GM10847 (cell line): ENCODE measurements around the gene ABCB9.

ENCODE experiments used
- POLR2A ChIP-seq: IDR thresholded peaks from 2 replicates; pipeline ENCODE4 v1.6.1; 2011; ENCODE audit not compliant: insufficient read length; ENCODE audit errors: extremely low read depth

The ABCB9 gene

DNA sequence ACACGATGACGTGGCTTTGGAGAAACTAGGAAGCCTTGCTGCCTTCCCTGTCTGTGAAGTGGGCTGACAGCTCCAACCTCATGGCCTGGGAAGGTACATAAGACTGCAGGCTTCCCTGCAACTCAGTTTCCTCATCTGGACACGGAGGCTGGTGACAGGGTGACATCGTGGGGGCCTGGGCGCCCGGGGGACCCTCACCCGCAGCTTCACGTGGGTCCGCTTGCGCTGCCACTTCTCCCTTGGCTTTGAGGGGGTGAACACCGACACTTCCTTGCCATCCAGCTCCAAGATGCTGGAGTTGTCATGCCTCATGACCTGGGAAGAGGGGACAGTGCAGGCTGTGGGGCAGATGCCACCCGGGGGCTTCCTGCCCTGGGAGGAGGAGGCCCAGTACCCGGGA is 21.8 kb upstream of the ABCB9 start:
- TF ChIP-seq POLR2A: no peak

DNA sequence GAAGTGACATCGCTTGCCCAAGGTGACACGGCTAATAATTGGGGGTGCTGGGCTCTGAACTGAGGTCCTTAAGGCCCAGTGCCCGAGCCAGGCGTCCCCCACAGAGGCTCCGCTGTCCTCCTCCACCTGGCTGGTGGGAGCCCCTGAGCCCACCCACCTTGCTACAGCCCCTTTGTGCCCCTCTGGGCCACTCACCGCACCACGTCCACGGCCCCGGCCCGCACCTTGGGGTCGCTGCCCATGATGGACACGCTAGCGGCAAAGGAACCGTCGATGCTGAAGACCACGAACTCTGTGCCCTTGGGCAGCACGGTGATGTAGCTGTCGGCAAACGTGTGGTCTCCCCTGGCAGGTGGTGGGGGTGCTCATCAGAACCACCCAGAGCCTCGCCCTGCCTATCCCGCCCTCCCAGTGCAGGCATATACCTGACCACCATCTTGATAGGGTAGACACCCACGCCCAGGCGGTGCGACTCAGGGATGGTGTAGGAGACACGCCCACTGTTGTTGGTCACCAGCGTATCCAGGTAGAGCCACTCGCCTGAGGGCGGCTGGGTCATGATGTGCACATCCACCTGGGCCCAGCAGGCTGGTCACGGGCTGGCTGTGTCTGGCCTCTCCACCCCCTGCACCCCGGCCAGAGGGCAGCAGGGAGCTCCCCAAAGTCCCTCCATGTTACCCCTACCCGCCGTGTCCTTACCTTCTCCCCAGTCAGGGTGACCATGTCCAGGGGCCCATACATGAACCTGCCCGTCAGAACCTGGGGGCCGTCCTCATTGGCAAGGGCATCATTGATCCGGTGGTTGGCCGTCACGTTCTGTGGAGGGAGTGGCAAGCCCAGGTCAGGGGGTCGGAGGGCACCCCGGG is 21.1 kb upstream of the ABCB9 start:
- TF ChIP-seq POLR2A: no peak

DNA sequence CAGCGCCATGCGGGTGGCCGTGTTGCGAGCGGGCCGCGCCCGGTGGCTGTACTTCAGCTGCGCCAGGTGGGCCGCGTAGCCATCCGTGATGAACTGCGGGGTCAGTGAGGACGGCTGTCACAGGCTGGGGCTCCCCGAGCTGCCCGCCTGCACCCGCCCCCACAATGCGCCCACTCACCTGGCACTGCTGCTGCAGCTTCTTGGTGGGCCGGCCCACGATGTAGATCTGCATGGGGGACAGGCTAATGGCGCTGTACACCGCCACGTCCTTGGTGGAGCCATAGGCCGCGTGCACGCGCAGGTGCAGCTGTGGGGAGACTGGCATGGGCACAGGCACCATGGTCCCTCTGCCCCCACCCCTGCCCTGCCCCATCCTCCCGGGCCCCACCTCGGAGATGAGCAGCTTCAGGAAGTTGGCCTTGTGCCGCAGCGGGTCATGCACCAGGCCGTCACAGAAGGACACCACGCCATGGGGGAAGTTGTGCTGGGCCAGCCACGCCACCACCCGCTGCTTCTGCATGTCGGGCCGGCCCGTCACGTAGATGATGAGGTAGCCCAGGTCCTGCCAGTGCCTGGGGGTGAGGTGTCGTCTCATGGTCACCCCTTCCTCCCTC is 20.1 kb upstream of the ABCB9 start:
- TF ChIP-seq POLR2A: no peak

DNA sequence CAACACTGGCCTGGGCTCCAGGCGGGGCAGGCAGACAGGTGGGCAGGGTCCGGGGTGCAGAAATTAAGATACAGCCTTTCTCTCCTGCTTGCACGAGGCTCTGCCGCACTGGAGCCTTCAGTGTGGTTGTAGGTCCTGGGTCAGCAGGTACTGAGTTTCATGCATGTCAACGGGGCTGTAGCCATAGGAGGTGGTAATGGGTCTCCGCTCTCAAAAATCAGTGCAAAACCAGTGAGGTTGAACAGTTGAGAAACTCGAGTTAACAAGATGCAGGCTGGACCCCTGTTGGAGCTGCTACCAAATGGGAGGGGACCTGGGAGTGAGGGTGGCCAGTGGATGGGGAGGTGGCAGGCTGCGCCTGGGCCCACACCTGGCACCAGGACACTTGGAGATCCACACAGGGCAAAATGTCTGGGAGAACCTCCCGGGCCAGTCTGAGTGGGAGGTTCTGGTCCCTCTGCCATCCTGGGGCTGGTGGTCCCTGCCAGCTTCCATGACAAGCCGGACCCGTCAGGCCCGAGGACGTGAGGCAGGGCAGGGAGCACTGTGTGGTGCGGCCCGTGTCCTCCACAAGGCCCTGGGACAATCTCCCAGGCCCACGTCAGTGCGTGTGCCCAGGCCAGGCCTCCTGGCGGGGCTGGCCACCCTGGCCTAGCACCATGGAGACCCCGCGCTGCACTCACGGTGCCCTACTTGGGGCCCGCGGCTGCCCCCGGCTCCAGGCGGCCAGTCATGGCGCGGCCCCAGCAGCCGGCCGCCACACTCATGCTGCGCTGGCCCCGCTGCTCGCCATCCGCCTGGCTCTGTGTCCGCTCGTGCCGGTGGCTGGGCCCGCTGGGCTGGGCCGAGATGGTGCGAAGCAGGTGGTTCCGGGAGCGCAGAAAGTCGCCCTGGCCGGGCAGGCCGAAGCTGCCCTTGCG is 19.3 kb upstream of the ABCB9 start:
- no peak for TF ChIP-seq POLR2A

DNA sequence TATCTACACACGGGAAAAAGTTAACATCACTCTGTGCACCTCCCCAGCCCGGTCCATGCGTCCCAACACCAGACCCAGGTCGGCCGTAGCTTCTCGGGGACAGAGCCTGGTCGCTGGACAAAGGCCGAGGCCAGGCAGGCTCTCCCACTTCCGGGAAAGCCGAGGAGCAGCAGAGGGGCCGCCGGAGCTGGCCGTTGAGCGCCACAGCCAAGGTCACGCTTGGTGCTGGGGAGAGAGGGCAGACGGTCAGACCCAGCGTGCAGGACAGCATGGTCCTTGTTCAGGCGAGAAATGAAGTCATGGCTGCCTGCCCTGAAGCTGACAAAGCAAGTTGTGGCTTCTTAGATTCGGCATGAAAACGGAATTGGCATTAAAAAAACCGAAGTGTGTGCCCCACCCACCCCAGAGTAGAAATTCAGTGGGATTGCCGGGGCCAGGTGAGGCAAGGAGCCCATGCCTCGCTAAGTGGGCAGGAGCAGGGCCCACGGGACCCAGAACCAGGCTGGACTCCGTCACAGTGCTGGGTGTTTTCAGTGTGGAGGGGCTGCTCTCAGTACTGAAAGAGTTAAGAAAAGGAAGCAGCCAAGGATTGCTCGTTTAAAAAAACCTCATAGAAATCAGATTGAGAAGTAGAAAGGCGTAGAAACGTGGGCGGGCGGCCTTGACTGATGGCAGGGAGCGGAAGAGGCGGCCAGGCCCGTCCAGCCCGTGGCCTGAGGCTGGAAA is 18.5 kb upstream of the ABCB9 start:
- TF ChIP-seq POLR2A: no peak

DNA sequence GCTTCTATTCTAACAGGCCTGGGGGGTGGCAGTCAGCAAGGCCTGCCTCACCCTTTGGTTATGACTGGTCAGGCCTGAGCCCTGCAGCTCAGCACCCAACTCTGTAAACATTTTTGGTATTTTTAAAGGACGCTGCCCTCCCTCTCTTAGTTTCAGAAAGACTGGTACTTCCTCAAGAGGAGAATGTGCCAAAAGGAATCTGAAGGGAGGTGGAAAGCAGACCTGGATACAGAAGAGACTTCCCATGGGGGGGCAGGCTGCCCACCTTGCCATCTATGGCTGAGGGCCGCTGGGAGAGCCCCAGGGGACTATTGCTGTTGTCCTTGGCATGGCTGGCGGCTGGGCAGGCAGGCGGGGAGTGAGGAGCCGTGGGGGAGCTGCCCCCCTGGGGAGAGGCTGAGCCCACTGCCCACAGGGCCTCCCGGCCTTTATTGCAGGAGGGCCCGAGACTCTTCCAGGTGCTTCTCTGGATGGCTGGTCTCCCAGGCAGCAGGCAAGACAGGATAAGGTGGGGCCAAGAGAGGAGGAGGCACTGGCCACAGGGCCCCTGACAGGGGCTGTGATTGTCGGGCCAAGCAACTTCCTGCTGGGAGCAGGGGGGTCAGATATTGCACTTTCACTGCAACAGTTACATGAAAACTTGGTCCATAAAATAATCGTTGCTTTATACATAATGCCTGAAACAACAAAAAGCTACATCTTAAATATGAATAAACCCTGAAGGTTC is 17.7 kb upstream of the ABCB9 start:
- no peak for TF ChIP-seq POLR2A

DNA sequence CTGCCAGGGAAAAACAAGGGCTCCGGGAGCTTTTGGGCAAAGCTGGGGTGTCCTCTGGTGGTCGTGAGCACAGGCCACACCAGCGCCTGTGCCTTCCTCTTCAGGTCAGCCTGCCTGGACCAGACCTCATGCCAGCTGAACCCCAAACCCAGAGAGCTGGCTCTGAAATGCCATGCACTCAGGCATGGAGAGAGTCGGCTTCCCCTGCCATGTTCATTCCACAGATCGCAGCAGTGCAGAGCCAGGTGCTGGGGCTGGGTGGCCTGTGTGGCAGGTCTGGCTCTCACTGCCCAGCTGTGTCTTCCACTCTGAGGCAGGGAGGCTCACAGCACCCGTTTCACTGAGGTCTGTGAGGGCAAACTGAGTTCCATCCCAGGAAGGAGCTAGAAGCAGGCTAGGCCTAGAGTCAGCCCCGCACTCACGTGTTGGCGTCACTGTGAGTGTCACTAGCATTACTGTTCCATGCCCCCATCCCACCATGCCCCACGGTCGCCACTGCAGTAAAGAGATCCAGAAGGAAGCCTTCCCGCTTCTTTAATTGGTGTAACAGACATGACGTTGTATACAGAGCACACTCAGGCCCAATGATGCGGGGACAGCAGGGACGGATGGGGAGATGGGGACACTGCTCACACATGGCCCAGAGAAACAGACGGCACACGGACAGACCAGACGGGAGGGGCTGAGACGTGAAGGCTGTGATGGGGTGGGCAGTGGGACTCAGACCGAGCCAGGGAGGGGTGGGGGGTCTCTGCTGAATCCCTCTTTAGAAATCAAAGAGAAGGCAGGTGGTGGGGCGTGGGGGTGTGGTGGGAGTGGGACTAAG is 16.9 kb upstream of the ABCB9 start:
- TF ChIP-seq POLR2A: no peak

DNA sequence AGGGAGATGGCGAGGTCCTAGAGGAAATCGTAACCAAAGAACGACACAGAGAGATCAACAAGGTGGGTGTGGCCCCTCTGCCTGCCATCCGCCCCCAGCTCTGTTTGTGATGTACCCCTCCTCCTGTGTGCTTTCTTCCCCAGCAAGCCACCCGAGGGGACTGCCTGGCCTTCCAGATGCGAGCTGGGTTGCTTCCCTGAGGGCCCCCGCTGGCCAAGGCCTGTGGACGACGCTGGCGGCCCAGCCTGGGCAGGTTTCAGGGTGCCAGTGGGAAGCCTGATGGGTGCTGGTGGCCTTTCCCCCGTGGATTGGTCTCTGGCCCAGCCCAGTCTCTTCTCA is 16.2 kb upstream of the ABCB9 start:
- no peak for TF ChIP-seq POLR2A

DNA sequence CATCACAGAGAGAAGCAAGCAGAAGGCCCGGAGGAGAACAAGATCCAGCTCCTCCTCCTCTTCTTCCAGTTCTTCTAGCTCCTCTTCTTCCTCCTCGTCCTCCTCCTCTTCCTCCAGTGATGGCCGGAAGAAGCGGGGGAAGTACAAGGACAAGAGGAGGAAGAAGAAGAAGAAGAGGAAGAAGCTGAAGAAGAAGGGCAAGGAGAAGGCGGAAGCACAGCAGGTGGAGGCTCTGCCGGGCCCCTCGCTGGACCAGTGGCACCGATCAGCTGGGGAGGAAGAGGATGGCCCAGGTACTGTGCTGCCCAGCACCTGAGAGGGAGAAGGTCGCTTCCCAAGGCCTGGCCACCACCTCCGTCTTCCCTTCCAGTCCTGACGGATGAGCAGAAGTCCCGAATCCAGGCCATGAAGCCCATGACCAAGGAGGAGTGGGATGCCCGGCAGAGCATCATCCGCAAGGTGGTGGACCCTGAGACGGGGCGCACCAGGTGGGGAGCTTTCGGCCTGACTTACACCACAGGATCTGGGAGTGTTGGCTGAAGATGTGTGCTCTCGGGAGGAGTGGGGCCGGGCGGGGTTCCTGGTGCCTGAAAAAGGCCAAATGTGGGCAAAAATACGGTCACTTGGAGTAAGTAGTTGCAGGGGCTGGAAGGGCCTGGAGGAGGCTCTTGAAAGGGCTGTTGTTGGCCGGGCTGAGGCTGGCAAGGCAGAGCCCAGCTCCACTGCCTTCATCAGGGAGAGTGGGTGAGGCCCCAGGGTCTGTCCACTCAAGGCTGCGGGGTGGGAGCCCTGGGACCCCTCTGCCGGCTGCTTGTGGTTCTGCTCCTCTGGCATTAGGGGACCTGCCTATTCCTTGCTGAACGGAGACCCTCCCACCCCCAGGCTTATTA is 15.6 kb upstream of the ABCB9 start:
- no peak for TF ChIP-seq POLR2A

DNA sequence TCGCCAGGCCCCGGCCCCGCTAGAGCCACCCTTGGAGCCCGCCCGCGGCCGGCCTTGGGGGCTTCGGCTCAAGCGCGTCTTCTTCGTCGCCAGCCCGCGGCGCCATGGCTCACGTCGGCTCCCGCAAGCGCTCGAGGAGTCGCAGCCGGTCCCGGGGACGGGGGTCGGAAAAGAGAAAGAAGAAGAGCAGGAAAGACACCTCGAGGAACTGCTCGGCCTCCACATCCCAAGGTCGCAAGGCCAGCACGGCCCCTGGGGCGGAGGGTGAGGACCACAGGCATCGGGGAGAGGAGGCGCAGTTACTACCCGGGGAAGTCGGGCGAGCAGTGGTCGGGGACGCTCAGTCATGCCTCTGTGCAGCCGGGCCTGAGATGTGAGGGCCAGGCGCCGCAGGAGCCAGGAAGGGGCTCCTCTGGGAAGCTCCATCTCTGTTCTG is 14.8 kb upstream of the ABCB9 start:
- no peak for TF ChIP-seq POLR2A

DNA sequence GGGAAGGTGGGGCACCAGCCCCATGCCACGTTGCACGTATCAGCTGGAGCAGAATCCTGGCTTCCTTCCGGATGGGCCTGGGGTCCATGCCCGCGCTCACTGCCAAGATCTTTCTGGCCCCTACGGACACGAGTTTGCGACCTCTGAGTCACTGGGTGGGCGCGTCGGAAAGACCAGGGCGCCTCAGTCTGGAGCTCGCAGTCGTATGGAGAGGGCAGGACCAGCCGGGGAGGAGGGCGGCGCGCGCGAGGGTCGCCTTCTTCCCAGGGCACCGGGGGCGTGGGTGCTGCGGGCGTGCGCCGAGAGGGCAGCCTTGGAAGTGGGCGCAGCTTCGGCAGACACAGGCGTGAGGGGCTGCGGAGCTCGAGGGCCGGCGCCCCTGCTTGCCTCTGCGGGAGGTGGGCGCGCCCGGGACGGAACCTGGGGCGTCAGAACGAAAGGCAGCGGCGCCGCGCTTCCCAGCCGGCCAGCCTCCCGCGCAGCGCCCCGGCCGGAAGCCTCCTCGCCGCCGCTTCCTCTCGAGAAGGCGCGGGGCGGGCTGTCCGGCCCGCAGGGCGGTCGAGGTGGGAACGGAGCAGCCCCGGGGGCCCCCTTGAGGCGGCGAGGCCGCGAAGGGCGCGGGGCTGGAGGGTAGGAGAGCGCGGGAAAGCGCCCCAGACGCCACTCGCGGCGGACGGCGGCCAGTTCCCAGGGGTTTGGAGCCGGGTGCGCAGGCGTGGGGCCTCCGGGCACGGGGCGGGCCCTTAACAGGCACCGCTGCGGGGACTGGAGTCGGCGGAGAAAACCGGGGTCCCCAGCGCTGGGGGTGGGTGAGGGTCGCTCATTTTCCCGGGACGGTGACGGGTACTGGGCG is 14.1 kb upstream of the ABCB9 start, which contains the start of gene ARL6IP4:
Gene ARL6IP4 (plus strand): TSS at position 499 of the 853 bp plus-strand sequence. CDS start 459 bp downstream, outside the sequence.
- TF ChIP-seq POLR2A: peak; percentile 72

DNA sequence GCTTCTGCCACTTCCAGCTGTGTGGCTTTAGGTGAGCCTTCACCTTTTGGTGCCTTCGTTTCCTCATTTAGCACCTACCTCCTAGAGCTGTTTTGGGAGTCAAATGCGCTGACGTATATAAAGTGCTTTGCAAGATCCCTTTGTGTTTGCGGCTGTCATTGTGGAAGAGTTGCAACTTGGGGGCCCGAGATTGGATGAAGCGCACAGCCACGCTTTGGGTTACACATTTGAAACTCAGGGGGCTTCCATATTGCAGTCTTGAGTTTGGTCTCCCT is 13.6 kb upstream of the ABCB9 start:
- no peak for TF ChIP-seq POLR2A
